Hematopoietic multipotent progenitor cell (in vitro differentiated cells): ENCODE data around the gene MAGED2. TPM values are rescaled to one million over a fixed set of nuclear protein-coding genes. Genes with fewer than 3 reads are reported as not detected.
"Not testable (repeated sequence)": the region's sequence is repeated elsewhere in the genome, so short reads cannot be mapped to it uniquely, and the experiment has no call there.

Source experiments
- DNase-seq, 3 donors: peaks; one replicate each; pipeline ENCODE4 v3.0.0-alpha.2; 2011 to 2015; ENCODE audit warnings: low read depth in 2 of 3, low spot score in 2 of 3
- total RNA-seq: library from RNA; depleted of rRNA; stranded (reverse); fragments of >200 nt; gene quantifications from one replicate; pipeline ENCODE4 v1.2.3, GENCODE V29; 2012

MAGED2 gene
- 109 TPM for total RNA-seq

DNA sequence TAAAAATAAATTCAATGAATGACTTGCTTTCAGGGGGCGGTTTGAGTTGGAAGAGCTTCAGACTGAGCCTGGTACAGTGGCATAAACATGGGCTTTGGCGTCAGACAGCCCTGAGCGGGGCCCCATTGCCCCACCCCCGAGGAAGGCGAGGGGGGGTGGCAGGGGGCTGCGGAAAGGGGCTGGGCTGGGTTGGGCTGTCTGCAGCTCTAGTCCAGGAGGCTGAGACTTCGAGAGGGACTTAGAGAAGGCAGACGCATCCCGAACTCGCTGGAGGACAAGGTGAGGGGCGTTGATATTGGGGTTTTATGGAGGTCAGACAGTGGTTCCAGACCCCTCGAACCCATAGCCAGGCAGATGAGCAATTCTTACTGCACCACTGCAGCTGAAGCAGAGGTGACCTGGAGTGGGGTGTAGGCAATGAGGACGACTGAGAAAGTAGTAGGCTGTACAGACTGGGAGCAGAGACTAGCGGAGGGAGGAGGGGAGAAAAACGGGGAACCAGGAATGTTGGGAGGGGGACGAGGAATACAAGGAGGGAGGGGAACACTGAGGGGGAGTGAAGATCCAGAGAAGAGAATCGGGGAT is at the start of gene MAGED2:
MAGED2 (plus strand) TSS at position 222 of the 585 bp plus-strand sequence. CDS start 1,587 bp downstream, outside the sequence.
- DNase-seq: peak in 2 of 3 donors; percentile 39 to 59

DNA sequence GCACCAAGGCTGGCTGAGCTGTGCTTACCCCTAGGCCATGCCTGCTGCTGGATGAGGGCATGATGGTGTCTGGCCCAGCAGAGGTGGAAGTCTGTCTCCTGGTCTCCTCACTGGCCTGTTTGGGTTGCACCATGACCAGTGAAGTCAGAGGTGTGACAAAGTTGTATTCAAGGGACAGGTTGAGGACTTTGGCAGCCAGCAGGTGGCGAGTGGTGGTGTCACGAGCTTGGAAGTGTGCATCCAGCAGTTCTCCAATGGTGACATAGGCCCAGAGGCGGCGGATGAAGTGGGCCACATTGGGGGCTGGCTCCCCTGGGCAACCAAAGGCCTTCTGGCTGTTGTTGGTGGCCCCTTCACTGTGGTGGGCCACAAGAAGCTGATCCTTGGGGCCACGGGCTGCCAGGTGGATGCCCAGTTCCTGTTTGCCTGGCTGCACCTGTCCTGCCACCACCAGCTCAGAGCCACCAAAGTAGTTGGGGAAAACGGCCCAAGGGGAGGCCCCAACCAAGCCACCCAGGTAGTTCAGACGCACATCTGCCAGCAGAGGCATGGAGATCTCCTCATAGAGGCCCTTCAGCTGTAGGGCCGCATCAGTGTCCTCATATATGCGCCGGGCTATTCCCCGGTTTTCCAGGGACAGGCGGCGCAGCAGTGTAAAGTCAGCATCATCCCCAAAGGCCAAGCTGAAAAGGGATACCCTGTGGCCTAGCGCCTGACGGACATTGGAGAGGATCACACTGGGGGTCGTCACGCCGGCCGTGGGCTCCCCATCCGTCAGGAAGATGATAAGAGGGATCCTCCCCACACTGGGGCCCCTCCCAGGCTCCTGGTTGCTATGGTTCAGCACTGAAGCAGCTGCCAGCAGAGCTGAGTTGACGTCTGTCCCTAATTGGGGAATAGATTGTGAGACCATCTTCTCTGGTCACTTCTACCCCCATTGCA is 49.2 kb upstream of the MAGED2 start:
- DNase-seq: no peak

- DNase-seq: peak in 2 of 3 donors; percentile 3 to 9
Measured at GRCh38 chrX:54774391-54775094, 33.0 kb upstream of the MAGED2 start.

- DNase-seq: no peak
Measured at GRCh38 chrX:54776061-54776460, 31.5 kb upstream of the MAGED2 start.

- DNase-seq: no peak
Measured at GRCh38 chrX:54776987-54777672, 30.4 kb upstream of the MAGED2 start.

- peak in 1 of 3 donors; percentile 27 for DNase-seq
Measured at GRCh38 chrX:54785901-54786300, 21.6 kb upstream of the MAGED2 start.

GRCh38 chrX:54786967-54787366 is 20.6 kb upstream of the MAGED2 start:
- peak in 1 of 3 donors; percentile 31 for DNase-seq

GRCh38 chrX:54788446-54788845 is 19.1 kb upstream of the MAGED2 start:
- DNase-seq: no peak

- DNase-seq: not testable (repeated sequence)
Measured at GRCh38 chrX:54789405-54789804, 18.1 kb upstream of the MAGED2 start.

GRCh38 chrX:54794028-54794427 is 13.5 kb upstream of the MAGED2 start:
- DNase-seq: no peak

- DNase-seq: no peak
Measured at GRCh38 chrX:54794795-54795194, 12.8 kb upstream of the MAGED2 start.

- no peak for DNase-seq
Measured at GRCh38 chrX:54798137-54798536, 9.4 kb upstream of the MAGED2 start, which contains the start of gene ITIH6. TSS of gene ITIH6 (minus strand) at chrX:54798255. CDS start at chrX:54798210, 45 bp downstream.

DNA sequence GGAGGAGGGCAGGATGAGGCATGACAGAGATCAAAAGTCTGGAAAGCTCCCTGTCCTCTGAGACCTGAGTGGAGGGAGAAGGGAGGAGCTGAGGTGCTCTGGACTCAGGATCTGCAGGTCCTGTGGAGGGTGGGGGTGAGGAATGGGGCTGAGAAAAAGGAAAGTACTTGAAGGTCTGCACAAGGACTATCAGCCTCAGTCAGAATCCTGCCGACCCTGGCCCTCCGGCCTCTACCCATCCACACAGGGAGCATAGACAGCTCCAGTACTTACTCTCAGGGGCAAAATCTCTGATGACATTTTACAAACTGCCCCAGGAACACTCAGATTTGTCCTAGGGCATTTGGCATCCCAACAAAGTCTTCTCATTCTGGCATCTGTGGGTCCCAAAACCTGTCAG is 8.5 kb upstream of the MAGED2 start:
- no peak for DNase-seq

DNA sequence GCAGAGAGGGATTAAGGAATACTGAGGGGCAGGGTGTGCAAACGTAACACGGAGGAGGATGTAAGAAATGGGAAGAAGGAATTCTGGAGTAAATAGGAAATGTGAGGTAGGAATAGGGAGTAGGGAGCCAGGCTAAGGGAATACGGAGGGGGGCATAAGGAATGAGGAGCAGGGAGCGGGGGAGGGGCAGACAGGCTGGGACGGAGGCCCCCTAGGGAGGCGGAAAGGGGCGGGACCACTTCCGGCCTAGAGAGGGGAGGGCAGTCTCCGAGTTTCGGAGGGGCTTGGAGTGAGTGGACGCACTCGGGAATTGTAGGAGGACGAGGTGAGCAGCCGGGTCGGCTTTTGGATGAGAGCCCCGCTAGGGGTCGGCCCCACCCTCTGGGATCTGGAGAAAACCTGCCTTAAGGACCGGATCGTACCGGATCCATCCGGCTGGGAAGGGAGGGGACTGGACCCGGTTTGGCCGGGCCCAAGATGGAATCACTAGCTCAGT is 612 bp downstream of the MAGED2 start:
- no peak for DNase-seq

- DNase-seq: peak; percentile 73 to 97 (median 93)
Measured at GRCh38 chrX:54808605-54809483, 1.3 kb downstream of the MAGED2 start.

DNA sequence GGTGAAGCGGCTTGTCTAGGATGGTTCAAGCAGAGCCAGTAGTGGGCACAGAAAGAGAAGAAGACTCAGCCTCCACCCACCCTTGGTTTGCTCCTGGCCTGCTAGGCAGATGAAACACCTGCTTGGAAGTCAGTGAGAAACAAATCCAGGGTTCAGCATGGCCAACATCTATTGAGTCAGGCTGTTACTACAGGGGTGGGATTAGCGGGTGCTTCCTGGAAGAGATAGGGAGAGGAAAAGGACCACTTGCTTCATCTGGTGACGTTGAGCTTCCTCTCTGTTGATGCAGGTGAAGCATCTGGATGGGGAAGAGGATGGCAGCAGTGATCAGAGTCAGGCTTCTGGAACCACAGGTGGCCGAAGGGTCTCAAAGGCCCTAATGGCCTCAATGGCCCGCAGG is 3.0 kb downstream of the MAGED2 start:
- DNase-seq: no peak

DNA sequence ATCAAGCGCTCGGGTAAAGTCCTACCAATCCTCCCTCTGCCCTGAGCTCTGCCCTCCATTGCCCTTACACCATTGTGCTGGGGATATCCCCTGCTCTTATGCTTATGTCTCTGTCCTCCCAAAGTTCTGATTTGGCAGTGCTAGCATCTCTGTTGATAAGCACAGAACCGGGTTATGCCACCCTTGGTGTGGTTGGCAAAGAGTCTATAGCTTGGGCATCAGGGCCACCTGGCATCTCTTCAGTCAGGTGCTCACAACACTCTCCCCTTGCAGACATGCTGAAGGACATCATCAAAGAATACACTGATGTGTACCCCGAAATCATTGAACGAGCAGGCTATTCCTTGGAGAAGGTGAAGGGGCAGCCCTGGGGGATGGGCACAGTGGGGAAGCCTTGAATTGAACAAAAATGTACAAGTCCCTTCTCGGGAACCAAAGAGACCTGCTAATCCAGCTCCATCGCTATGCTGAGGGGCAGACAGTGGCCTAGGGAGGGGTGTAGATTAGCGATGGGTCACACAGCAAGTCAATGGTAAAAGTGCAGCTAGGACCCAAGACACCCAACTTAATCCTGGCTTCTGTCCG is 3.8 kb downstream of the MAGED2 start:
- DNase-seq: no peak

- DNase-seq: no peak
Measured at GRCh38 chrX:54812306-54812705, 4.8 kb downstream of the MAGED2 start.

- no peak for DNase-seq
Measured at GRCh38 chrX:54817220-54817820, 9.8 kb downstream of the MAGED2 start.
